Measurements from ENCODE around the gene EXOC2. TPM values are rescaled to one million over a fixed set of nuclear protein-coding genes. Genes with fewer than 3 reads are reported as not detected.

Gene EXOC2
- total and polyA plus RNA-seq, 2 experiments from 2014 or later = 28.9 to 29.2 TPM

- no peak for DNase-seq (ENCODE audit: low read depth in 1 of 2, low spot score in 1 of 2)
- H3K4me1 ChIP-seq (ENCODE audit: low read depth) = no peaks in the 10 kb centered on the region
- H3K36me3 ChIP-seq = no peaks in the 10 kb centered on the region
- peaks cover 25% of the 10 kb centered on the region for H3K27me3 ChIP-seq
- no peaks in the 10 kb centered on the region for H3K9me3 ChIP-seq (ENCODE audit: low read depth)
- H3K4me3 ChIP-seq = no peak overlapping the region
- TF ChIP-seq, protein P1, sequence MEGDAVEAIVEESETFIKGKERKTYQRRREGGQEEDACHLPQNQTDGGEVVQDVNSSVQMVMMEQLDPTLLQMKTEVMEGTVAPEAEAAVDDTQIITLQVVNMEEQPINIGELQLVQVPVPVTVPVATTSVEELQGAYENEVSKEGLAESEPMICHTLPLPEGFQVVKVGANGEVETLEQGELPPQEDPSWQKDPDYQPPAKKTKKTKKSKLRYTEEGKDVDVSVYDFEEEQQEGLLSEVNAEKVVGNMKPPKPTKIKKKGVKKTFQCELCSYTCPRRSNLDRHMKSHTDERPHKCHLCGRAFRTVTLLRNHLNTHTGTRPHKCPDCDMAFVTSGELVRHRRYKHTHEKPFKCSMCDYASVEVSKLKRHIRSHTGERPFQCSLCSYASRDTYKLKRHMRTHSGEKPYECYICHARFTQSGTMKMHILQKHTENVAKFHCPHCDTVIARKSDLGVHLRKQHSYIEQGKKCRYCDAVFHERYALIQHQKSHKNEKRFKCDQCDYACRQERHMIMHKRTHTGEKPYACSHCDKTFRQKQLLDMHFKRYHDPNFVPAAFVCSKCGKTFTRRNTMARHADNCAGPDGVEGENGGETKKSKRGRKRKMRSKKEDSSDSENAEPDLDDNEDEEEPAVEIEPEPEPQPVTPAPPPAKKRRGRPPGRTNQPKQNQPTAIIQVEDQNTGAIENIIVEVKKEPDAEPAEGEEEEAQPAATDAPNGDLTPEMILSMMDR (IDR thresholded peaks at IDR 0.05; ENCODE audit: low read depth, low read length) = no peak
- no peak overlapping the region for H3K27ac ChIP-seq
Observed at GRCh38 chr6:713351-713750, 20.4 kb upstream of the EXOC2 start.

DNA sequence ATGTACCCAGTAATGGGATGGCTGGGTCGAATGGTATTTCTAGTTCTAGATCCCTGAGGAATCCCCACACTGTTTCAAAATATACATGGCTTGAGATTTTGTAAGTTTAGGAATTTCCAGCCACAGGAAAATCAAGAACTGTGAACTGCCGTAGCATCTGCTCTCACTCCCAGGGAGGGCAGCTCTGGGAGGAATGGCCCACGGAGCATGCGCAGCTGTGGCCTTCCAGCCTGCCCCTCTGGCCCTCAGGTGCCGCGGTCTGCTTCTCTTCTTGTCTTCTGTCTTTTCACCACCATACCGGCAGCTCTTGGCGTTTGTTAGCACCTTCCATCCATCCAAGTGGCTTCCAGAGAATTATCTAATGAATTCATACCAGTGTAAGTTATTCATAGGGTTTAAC is 19.9 kb upstream of the EXOC2 start:
- H3K36me3 ChIP-seq = no peaks in the 10 kb centered on the region
- H3K4me1 ChIP-seq (ENCODE audit: low read depth) = no peaks in the 10 kb centered on the region
- peaks cover 25% of the 10 kb centered on the region for H3K27me3 ChIP-seq
- TF ChIP-seq, protein P1 (IDR thresholded peaks at IDR 0.05; ENCODE audit: low read depth, low read length) = no peak
- no peak overlapping the region for H3K4me3 ChIP-seq
- no peak for DNase-seq (ENCODE audit: low read depth in 1 of 2, low spot score in 1 of 2)
- no peaks in the 10 kb centered on the region for H3K9me3 ChIP-seq (ENCODE audit: low read depth)
- H3K27ac ChIP-seq = no peak overlapping the region

DNA sequence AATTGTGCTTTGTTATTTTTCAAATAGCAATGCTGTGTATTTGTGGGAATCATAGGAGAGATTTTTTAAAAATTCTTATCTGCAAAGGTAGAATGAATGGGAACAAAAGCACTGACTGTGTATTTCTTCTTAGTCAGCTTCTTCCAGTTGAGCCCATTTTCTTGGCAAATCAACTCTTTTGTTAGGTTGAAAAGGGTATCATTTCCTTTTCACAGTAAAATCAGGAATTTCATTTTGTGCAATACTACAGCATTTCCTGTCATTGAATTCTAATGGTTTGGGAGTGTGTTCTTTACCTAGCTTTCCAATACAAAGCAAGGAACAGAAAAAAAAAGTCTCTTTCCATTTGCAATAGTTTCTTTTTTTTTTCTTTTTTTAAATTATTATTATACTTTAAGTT is 19.0 kb upstream of the EXOC2 start:
- Histone ChIP-seq H3K27ac (no peak overlapping the region), H3K27me3 (peaks cover 25% of the 10 kb centered on the region), H3K36me3 (no peaks in the 10 kb centered on the region), H3K4me3 (no peak overlapping the region), H3K9me3 (ENCODE audit: low read depth) (no peaks in the 10 kb centered on the region), H3K4me1 (ENCODE audit: low read depth) (no peaks in the 10 kb centered on the region)
- TF ChIP-seq, protein P1 (IDR thresholded peaks at IDR 0.05; ENCODE audit: low read depth, low read length) = no peak
- DNase-seq (ENCODE audit: low read depth in 1 of 2, low spot score in 1 of 2) = no peak

GRCh38 chr6:710601-711571 is 17.9 kb upstream of the EXOC2 start:
- TF ChIP-seq, protein P1 (IDR thresholded peaks at IDR 0.05; ENCODE audit: low read depth, low read length) = no peak
- peak; percentile 66 to 72 for DNase-seq (ENCODE audit: low read depth in 1 of 2, low spot score in 1 of 2)

DNA sequence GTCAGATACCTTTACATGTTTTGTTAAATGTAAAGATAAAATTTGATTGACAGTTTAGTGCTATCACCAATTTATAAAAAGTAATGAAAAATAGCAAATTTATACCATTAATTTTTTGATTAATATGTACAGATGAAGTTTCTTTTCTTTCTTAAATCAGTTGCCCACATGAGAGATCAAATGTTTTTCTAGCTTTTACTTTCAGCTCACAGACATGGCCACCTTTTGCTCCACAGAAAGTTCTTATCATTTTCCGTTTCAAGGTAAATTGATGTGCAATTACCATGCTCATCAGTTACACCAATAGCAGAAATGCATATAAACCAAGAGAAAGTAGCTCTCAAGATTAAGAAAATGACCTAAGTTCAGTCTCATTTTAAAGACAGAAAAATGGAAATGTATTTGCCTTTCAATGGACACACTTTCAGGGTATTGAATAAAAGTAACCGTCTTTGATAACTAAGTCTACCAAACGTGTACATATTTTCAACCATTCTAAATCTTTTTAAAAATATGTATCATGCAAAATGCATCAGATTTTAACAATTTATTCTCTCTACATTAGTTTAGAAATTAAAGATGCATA is 16.6 kb upstream of the EXOC2 start:
- no peaks in the 10 kb centered on the region for H3K36me3 ChIP-seq
- no peak overlapping the region for H3K27ac ChIP-seq
- H3K9me3 ChIP-seq (ENCODE audit: low read depth) = no peaks in the 10 kb centered on the region
- DNase-seq (ENCODE audit: low read depth in 1 of 2, low spot score in 1 of 2) = no peak
- peaks cover 21% of the 10 kb centered on the region for H3K27me3 ChIP-seq
- no peak overlapping the region for H3K4me3 ChIP-seq
- TF ChIP-seq, protein P1 (IDR thresholded peaks at IDR 0.05; ENCODE audit: low read depth, low read length) = no peak
- no peaks in the 10 kb centered on the region for H3K4me1 ChIP-seq (ENCODE audit: low read depth)

More at GRCh38 chr6:710601-711571, 17.9 kb upstream of the EXOC2 start:
- Histone ChIP-seq H3K4me3 (peak overlapping the region; percentile 26), H3K27me3 (peaks cover 25% of the 10 kb centered on the region), H3K36me3 (no peaks in the 10 kb centered on the region), H3K27ac (no peak overlapping the region), H3K9me3 (ENCODE audit: low read depth) (no peaks in the 10 kb centered on the region), H3K4me1 (ENCODE audit: low read depth) (no peaks in the 10 kb centered on the region)
